GM19455 (cell line): ENCODE data around the gene CD48.
A peak's percentile ranks its signal among the peaks of the same experiment; 100 is the strongest.
"Not testable (repeated sequence)": the region's sequence is repeated elsewhere in the genome, so short reads cannot be mapped to it uniquely, and the experiment has no call there.

Experiments
- ATAC-seq: cut with Tn5 transposase; IDR thresholded peaks from one replicate; pipeline ENCODE4 v1.9.1; 2021; ENCODE audit not compliant: unreplicated experiment

CD48 gene

DNA sequence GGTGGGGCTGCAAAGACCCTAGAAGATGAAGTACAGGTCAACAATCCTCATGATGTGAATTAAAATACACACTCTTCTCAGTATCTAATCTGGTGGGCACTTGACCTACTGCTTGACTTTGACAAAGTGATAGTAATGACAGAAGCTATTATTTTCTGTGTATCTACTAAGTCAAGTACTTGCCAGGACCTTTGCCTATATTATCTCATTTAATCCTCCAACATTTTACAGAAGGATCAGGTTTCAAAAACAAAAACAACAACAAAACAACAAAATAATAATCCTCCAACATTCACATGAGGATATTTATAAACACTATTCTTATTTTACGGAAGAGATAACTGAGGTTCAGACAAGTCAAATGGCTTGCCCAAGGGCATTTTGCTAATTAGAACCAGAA, 4.4 kb upstream of the CD48 start:
- ATAC-seq, result no peak

DNA sequence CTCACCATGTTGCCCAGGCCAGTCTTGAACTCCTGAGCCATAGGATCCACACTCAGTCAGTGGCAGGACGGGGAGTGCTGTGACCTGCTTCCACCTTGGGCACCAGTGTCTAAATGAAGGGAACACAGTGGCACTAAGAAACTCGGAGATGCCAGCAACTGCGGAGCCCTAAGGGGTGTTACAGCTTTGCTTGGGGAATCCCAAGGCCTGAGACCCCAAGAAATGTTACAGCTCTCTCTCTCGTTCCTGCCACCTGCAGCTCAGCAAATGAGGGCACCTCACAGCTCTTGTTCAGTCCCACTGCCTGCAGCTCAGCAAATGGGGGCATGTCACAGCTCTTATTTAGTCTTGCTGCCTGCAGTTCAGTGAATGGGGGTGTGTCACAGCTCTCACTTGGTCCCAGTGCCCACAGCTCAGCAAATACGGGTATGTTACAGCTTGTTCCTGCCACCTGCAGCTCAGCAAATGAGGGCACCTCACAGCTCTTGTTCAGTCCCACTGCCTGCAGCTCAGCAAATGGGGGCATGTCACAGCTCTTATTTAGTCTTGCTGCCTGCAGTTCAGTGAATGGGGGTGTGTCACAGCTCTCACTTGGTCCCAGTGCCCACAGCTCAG, 2.5 kb upstream of the CD48 start:
- not testable (repeated sequence) for ATAC-seq

DNA sequence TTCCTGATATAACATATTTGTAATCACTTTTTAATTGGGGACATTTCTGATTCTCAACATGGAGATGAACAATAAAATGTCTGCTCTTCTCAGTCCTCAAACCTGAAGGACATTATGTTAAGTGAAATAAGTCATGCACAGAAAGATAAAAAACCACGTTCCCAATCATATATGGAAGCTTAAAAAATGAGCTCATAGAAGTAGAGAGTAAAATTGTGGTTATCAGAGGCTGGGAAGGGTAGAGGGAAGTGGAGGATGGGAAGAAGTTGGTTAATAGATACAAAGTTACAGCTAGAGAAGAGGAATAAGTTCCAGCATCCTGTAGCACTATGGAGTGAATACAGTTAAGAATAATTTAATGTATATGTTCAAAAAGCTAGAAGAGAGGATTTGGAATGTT, 1.5 kb upstream of the CD48 start:
- no peak for ATAC-seq

DNA sequence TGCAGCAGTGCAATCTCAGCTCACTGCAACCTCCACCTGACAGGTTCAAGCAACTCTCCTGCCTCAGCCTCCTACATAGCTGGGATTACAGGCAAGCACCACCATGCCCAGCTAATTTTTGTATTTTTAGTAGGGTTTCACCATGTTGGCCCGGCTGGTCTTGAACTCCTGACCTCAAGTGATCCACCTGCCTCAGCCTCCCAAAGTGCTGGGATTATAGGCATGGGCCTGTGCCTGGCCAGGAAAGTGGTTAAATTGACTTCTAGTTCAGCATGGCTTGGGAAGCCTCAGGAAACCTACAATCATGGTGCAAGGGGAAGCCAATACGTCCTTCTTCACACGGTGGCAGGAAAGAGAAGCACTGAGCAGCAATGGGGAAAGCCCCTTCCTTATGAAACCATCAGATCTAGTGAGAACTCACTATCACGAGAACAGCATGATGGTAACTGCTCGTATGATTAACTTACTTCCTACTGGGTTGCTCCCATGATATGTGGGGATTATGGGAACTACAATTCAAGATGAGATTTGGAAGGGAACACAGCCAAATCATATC, 981 bp upstream of the CD48 start:
- ATAC-seq, result peak; percentile 44

DNA sequence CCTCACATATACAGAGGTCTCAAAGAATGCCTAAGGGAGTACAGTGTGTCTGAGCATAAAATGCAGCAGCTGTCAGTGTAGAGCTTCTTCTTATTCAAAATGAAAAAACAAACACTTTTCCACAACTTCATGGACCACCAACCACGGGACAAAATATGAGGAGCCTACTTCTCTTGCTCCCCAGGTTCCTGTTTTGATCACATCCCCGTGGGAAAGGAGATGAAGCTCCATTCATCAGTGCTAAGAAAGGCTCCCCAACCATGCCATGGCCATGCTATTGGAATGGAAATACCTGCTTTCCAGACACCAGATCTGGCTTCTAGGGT, 383 bp downstream of the CD48 start:
- ATAC-seq, result no peak

DNA sequence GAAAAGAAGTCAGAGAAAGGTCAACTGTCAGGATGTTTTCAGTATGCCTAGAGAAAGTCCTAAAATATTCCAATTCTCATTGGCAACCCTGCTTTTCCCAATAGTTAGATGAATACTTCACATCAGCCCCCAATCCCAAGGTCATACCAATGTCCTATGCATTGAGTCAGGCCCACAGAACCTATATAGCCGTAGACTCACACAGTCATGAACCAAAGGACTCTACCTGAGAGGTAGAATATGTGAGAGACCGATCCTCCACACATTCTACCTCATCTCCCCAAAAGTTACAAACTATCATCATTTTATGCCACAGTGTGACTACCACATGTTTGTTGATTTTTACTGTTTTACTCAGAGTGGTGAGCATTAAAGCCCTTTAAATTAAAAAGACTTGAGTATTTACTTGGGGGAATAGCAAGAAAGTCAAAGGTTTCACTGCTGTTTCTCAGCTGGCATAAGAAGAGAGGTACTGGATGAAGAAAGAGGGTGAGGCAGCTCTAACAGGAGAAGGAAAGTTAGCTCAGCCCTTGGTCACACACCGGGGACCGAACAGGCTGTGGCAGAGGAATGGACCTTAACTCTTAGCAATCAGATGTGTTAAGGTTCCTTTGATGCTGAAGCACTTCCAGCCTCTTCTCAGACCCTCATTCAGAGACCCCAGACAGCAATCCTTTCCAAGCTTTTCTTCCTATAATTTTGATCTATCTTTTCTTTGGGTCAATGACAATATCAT, 937 bp downstream of the CD48 start:
- ATAC-seq, result no peak

DNA sequence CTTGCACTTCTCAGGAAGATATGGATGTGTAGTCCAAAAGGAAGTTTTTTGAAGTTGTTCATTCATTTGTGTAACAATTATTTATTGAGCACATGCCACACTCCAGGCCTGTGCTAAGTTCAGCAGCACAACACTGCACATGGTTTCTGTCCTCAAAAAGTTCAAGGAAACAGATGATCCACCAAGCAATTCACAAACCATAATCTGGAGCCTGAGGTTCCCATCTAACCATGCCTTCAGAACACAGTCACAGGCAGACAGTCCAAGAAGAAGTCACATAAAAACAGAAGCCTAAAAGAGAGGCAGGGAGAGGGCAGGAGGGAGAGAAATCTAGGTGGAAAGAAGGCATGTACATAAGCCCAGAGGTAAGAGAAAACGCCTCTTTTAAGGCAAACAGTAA, 1.9 kb downstream of the CD48 start:
- ATAC-seq, result no peak

DNA sequence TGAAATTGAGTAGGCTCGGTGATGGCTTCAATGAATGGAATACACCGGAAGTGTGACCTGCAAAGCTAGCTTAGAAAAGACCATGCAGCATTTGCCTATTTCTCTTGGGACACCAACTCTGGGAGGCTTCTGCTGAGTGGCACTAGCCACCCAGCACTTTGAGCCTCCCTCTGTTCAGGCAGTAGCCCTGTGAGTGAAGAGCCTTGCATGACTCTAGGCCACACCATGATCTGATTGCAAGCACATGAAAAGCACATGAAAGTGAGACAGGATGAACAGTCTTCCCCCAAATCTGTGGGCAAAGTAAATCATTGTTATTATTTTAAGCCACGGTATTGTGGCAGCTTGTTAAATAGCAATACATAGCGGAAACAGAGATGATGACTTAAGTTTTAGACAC, 2.8 kb downstream of the CD48 start:
- ATAC-seq, result no peak

DNA sequence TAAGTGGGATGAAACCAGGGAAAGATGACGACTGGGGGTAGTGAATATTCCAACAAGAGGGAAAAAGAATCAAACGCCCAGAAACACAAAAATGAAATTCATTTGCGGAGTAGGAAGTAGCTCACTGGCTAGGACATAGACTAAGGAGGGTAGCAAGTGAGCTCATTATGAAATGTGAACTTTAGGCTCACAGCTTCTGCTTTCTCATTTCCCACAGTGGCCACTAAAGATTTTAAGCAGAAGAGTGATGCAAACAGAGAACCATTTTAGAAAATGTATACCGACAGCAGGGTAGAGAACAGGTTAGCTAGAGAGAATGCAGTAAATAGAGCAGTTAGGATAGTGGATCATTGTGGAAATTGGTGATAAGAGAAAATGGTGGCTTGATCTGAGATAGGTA, 3.5 kb downstream of the CD48 start:
- no peak for ATAC-seq

DNA sequence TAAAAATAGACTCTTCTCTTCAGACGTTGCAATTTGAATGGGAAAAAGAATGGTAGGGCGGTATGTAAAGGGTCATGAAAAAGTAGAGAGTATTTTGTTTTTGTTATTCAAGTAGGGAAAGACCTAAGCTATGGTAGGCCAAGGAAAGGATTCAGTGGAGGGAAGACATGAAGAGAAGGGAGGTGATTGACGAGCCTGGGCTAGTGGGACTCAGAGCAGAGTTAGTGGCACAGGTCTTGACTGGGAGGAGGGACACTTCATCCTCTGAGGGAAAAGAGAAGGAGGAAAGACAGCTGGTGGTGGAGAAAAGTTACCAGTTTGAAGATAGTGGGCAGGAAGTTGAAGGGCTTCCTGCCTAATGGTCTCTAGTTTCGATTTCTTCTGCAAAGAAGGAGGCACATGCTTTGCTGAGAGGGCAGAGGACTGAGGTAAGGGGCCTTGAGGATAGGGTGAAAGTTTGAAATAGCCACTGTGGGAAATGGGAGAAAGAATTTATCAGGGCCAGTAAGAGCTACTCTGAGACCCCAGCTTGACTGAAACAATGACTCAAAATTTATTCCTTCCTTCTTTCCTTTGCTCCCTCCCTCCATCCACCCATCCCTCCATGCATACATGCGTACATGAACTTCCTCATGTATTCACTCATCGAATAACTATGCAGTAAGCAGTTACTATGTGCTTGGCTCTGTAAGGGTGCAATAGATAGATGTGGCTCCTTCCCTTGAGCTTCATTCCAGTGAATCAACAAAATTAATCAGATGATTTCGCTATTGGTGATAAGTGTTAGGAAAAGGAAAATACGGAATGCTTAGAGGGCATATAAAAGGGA, 4.2 kb downstream of the CD48 start:
- no peak for ATAC-seq

DNA sequence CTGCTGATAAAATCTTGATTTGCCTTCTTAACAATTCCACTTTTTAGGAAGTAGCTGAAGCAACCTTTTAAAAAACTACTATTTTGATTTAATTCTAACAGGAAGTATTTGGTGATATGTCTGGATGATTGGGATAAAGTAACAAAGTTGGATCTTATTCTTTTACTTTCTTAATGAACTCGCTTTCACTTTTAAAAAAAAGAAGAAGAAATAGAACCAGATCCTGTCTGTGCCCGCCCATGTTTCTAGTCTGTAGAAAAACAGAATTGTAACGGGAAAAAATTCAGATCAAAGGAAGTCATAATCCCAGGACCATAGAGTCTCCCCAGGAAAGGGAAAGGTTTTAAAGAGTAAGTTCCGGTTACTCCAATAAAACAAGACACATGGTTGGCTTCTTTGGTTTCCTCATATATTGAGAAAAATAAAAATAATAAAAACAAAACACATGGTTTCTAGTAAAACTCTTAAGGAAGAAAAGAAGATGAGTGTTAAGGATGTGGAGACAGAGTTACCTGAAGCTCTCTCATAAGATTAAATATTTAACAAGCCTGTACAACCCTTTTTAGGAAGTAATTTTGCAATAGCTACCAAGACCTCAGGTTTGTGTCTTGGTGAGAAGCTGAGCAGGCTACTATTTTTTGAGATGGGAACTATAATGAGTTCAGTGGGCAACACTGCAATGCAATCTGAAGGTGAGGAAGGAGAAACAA, 4.9 kb downstream of the CD48 start:
- ATAC-seq, result no peak

DNA sequence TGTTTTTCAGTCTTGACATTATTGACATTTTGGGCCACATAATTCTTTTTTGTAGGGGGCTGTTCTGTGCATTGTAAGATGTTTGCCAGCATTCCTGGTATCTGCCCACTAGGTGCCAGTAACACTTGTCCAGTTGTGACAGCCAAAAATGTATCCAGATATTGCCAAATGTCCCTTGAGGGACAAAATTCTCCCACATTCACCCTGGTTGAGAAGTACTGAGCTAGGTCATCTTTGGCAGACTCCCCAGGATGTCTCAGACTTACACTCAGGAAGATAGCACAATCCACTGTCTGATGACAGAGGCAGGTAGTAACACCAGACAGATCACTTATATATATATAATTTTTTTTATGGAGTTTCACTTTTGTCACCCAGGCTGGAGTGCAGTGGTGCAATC, 5.9 kb downstream of the CD48 start:
- ATAC-seq, result no peak

DNA sequence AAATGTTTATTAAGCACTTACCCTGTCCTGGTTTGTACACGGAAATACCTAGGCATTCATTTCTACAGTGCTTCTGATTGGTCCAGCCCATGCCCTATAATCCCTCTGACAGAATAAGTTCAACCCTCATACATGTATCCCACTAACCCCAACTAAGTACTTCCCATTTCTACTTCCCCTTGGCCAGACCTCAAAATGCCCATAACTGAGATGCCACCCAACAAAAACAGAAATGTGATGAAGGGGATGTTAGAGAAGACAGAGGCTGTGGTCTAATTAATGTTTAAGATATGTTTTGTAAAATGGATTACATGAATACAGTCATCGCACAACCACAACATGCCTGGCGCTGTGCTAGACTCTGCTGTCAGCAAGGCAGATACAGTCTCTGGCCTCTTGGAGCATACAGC, 6.4 kb downstream of the CD48 start:
- ATAC-seq, result not testable (repeated sequence)

DNA sequence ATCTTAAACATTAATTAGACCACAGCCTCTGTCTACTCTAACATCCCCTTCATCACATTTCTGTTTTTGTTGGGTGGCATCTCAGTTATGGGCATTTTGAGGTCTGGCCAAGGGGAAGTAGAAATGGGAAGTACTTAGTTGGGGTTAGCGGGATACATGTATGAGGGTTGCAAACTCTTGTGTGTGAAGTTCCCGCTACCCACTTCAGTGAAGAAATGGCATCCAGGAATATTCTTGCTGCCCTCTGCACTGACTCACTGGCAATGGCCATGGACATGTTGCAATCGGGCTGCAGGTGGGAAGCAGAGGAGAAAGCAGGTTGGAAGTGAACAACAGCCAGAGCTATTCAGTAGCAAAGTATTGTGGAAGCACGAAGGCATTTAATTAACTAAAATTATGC, 7.4 kb downstream of the CD48 start:
- ATAC-seq, result no peak

DNA sequence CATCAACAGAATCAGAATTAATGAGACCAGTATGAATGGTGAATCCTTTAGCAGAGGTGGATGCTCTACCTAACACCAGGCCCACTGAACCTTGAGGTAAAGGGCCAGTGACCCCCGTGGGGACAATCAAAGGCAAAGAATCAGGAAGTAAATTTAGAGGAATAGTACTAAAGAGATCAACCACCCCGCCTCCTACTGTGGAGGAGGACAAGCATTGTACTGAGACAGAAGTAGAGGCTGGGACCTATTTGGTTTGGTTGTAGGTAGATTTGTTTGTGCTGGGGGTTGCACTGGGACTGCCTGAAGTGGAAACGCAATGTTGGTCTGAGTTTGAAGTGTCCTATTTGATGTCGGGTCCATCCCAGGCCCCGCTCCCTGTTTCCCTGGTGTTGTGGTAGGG, 9.5 kb downstream of the CD48 start:
- no peak for ATAC-seq

DNA sequence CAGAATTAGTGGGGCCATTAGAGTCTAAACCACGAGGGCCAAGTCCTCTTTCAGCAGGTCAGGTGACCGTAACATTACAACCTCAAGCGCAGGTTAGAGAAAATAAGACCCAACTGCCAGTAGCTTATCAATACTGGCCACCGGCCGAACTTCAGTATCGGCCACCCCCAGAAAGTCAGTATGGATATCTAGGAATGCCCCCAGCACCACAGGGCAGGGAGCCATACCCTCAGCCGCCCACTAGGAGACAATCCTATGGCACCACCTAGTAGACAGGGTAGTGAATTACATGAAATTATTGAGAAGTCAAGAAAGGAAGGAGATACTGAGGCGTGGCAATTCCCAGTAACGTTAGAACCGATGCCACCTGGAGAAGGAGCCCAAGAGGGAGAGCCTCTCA, 19.2 kb downstream of the CD48 start:
- ATAC-seq, result not testable (repeated sequence)

DNA sequence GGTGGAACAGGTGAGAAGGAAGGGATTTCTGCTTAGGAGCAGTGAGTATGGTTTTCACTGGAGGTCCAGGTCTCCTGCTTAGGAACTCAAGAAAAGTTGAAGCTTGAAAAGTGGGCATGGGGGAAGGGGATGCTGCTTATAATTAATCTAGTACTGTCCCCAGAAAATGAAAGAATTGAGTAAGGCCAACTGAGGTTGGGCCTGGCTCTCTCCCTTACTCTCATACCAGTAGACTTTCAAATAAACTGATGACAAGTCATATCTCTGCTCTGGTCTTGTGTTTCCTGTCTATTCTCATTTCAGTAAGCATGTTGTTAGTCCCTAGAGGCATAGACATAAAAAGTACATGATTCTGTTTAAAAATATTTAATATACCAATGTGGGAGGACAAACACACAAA, 26.4 kb downstream of the CD48 start:
- ATAC-seq, result no peak

DNA sequence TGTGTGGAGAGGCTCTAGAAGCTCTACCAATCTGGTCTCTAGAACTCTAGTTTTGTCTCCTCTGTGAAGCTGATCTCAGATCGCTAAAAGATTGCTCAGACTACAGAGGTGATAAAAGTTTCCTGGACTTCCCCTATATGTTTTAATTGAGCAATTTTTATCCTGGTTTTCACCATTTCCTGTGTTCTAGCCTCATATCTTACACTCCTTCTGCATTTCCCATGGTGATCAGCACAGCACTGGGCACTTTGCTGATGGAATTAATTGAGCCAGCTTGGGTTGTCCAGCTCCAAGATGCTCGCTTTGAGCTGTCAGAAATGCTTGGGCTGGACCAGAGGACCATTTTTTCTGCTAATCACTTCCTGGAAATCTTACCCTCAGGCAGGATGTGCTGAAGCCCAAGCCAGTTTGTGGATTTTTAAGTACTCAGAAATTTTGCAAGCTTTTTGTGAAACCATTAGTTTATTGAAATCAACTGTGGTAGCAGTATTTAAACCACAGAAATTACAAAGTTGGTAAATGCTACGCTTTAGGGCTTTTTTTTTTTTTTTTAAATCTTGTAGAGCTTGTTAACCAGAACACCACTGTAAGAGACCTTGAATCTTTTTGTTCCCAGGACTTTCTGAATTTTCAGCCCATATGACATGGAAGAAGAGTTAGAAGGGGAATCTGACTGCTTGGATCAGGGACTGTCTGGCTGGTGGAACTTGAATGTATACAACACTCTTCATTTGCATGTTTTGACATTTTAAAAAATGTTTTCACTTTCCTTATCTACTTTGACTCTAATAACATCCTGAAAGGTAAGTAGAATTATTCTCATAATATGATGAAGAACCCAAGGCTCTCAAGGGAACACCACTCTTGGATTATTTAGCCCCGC, 28.4 kb downstream of the CD48 start:
- no peak for ATAC-seq

DNA sequence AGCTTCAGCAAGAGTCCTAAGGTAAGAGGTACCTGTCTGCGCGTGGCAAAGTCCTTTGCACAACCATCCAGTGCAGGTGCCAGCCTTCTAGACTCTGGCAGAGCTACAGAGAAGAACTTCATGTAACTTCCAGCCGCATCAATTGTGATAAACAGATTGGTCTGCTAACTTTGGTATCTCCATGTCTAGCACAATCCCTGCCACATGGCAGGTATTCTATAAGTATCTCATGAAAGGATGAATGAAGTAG, 29.8 kb downstream of the CD48 start:
- ATAC-seq, result no peak

DNA sequence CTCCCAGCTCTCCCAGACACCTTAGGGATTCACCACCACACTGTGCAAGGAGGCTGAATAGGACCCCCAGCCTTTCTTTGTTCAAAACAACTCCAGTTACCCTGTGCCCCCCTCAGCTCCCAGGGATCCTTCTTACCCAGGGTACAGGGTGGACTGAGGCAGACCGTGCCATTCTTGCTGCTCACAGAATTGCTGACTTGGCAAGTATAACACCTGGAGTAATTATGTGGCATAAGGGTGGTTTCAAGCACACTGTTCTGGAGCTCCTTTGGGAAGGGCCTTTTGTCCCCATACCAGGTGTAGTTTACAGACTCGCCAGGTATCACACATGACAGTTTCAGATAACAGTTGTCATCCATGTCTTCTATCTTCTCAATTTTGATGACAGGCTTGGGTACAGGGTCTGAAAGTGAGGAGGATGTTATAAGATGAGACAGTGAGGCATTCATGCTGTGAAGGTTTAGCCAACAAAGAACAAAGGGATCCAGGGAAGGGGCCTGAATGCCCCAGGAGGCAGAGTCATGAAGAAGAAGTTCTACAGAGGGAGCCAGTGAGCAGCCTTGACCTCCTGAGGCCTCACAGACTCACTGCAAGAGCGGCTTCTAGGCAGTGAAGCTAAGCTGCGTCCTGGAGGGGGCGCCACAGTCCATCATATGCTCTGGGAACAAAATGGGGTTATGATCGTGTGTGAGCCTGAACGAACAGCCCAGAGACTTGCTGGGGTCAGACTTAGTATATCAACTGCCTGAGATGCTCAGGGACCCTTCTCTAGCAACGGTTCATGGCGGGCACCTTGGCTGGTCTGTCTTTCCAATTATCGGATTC, 30.3 kb downstream of the CD48 start:
- no peak for ATAC-seq
